Heart left ventricle (tissue), 13 donors: ENCODE data around the gene HOXB4.

Experiments used
- CTCF ChIP-seq, 12 donors: fragments of 200-600 bp; sonication (generic) in 4 of 12; IDR thresholded peaks; one replicate each; pipeline versions ENCODE4 v1.5.0 to v1.8.0; 2018 to 2022; ENCODE audit warnings: antibody characterized with exemption in 12 of 12, mild to moderate bottlenecking in 5 of 12
- POLR2A ChIP-seq, 2 donors: fragments of 450-650 bp; IDR thresholded peaks; one replicate each; pipeline ENCODE4 v1.6.1; 2017; ENCODE audit warnings: antibody characterized with exemption in 2 of 2, mild to moderate bottlenecking in 2 of 2, moderate library complexity in 2 of 2
- donor health status: ischemic (EF 13 %, LVEDD 7.1; RV severe dilation, severe dysfunction).
- donor health status: DM: no; HTN: yes; CAD: no.
- donor health status: DM: no; HTN: no; CAD: no.
- donor health status: ischemic (EF 25% LVEDD 6.9; RV normal size, moderate dysfunction).
- donor health status: ischemic (EF 25% LVEDD 5.7; RV mildly dilated, moderate dysfunction).
- donor health status: ischemic (EF 35%, LVEDD 5.7; RV mildly dilated, moderate dysfunction).
- donor health status: nonischemic (EF 11% LVEDD 7.7; RV severe dilation, severe dysfunction).
- donor health status: DM: yes; HTN: yes; CAD: no.
- donor health status: PGD.
- donor health status: ischemic (EF 29% LVEDD 5.4; RV normal size, mild dysfunction).
- donor health status: nonischemic (EF 23%, LVEDD 6.1; RV moderate dilation, normal function).

DNA sequence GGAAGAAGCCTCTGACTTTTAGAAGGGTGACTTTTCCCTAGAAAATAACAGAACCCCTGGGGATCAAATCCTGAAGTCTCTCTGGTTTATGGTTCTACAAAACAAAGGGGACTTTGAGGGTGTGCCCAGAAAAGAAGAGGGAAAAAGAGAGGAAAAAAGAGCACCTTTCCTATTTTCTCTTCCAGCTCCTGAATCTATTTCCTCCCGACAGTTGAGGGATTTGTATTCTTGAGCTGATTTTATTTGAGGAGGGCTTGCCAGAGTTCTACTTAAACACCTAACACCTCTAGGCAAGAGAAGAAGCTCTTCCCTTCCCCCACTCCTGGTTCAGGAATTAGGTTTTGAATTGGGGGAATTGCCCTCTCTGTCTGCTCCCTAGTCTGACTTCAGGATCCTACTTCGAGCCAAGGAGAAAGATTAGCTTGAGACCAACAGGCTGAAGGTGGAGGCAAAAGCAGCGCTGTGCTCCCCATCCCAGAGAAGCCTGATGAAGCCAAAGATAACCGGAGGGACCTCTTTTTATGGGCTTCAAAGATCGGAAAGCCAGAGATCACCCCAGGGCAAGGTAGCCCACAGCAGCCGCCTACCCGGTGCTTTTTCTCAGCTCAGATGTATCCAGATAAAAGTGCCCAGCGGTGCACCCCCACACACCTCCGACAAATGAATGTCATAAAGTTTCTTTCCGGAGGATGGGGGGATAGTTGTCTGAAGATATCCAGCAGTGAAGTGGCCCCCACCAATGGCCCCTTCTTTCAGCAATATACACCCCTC, 11.1 kb upstream of the HOXB4 start:
- no peak for TF ChIP-seq CTCF (IDR thresholded peaks at IDR 0.05)
- no peak for TF ChIP-seq POLR2A (IDR thresholded peaks at IDR 0.05)
